HepG2 (cell line): ENCODE results near the gene DTYMK. TPM values are rescaled to one million over a fixed set of nuclear protein-coding genes. Genes with fewer than 3 reads are reported as not detected.

Experiments
- DNMT1 ChIP-seq: sonication (generic); formaldehyde crosslinking; IDR thresholded peaks from 2 replicates; pipeline ENCODE4 v1.5.1; 2020; ENCODE audit warnings: mild to moderate bottlenecking, missing genetic modification reagents
- ELF3 ChIP-seq: IDR thresholded peaks from 2 replicates; pipeline ENCODE4 v1.6.1; 2016; ENCODE audit warnings: missing genetic modification reagents, missing compliant biosample characterization
- KLF12 ChIP-seq: sonication (generic); formaldehyde crosslinking; IDR thresholded peaks from 2 replicates; pipeline ENCODE4 v1.4.0; 2020; ENCODE audit warnings: missing genetic modification reagents, borderline replicate concordance
- KLF6 ChIP-seq: IDR thresholded peaks from 2 replicates; pipeline ENCODE4 v1.8.0; 2016; ENCODE audit warnings: missing biosample characterization, missing genetic modification reagents
- MATR3 ChIP-seq: sonication (generic); formaldehyde crosslinking; IDR thresholded peaks from 2 replicates; pipeline ENCODE4 v1.4.0; 2020; ENCODE audit warnings: missing genetic modification reagents
- MYNN ChIP-seq: sonication (generic); formaldehyde crosslinking; IDR thresholded peaks from 2 replicates; pipeline ENCODE4 v1.4.0; 2020; ENCODE audit warnings: mild to moderate bottlenecking, low read depth, missing genetic modification reagents
- NR2F2 ChIP-seq: IDR thresholded peaks from 2 replicates; pipeline ENCODE4 v1.6.1; 2012; ENCODE audit warnings: low read depth, inconsistent platforms, borderline replicate concordance
- PRMT3 ChIP-seq: sonication (generic); formaldehyde crosslinking; IDR thresholded peaks from 2 replicates; pipeline ENCODE4 v1.8.1; 2022; ENCODE audit warnings: low read depth, mild to moderate bottlenecking, moderate library complexity, missing genetic modification reagents, borderline replicate concordance
- RAD21 ChIP-seq: fragments of 450-650 bp; formaldehyde crosslinking; IDR thresholded peaks from 2 replicates; pipeline ENCODE4 v1.5.0; 2020; ENCODE audit warnings: mild to moderate bottlenecking
- SOX6 ChIP-seq, 2 experiments: fragments of 450-650 bp in 1 of 2; sonication (generic) in 1 of 2; formaldehyde crosslinking in 1 of 2; IDR thresholded peaks; 2 replicates each; pipeline versions ENCODE4 v1.4.0 to v1.6.1; 2017 to 2020; ENCODE audit warnings: antibody characterized with exemption in 1 of 2, mild to moderate bottlenecking in 1 of 2, missing genetic modification reagents in 1 of 2
- SRF ChIP-seq: IDR thresholded peaks from 2 replicates; pipeline ENCODE4 v1.6.1; 2011; ENCODE audit warnings: mild to moderate bottlenecking, low read depth, low read length, moderate library complexity
- TCF12 ChIP-seq, 2 experiments: fragments of 450-650 bp in 1 of 2; sonication (generic) in 1 of 2; formaldehyde crosslinking in 1 of 2; IDR thresholded peaks; 2 replicates each; pipeline versions ENCODE4 v1.6.1 to v1.8.0; 2017 to 2022; ENCODE audit warnings: antibody characterized with exemption in 1 of 2, mild to moderate bottlenecking in 1 of 2, missing genetic modification reagents in 1 of 2, moderate library complexity in 1 of 2
- YEATS4 ChIP-seq: sonication (generic); formaldehyde crosslinking; IDR thresholded peaks from 2 replicates; pipeline ENCODE4 v1.4.0; 2020; ENCODE audit warnings: missing genetic modification reagents, borderline replicate concordance
- ZBTB1 ChIP-seq: sonication (generic); formaldehyde crosslinking; IDR thresholded peaks from 2 replicates; pipeline ENCODE4 v1.4.0; 2020; ENCODE audit warnings: missing genetic modification reagents, borderline replicate concordance
- ZNF343 ChIP-seq: sonication (generic); formaldehyde crosslinking; IDR thresholded peaks from 2 replicates; pipeline ENCODE4 v1.4.0; 2020; ENCODE audit warnings: mild to moderate bottlenecking, missing genetic modification reagents
- ZNF878 ChIP-seq: sonication (generic); formaldehyde crosslinking; IDR thresholded peaks from 2 replicates; pipeline ENCODE4 v1.8.1; 2023; ENCODE audit warnings: mild to moderate bottlenecking, missing genetic modification reagents, moderate library complexity
- polyA plus RNA-seq, 8 experiments: library from polyadenylated mRNA; depleted of rRNA in 3 of 8; stranded (reverse) in 7 of 8; unstranded in 1 of 8; fragments of >200 nt; fragmentation: Illumina TruSeq in 4 of 8; extraction: Trizol in 4 of 8; gene quantifications; 2 replicates each; pipeline versions ENCODE4 v1.2.1 to v1.2.3, GENCODE V29; 2011 to 2016; ENCODE audit warnings: low read depth in 4 of 8, missing spikeins in 1 of 8, mixed read lengths in 1 of 8; ENCODE audit not compliant: insufficient read depth in 1 of 8
- total RNA-seq, 5 experiments: library from RNA; depleted of rRNA; stranded (reverse); fragments of >200 nt; fragmentation: Illumina TruSeq; extraction: Trizol; gene quantifications; 2 replicates each; pipeline ENCODE4 v1.2.3, GENCODE V29; 2016; ENCODE audit warnings: low read depth in 1 of 5
- TF ChIP-seq, protein P1 (sequence below): sonication (generic); formaldehyde crosslinking; conservative IDR thresholded peaks from 2 replicates; pipeline ENCODE4 v1.4.0; 2020; ENCODE audit warnings: missing genetic modification reagents
- TF ChIP-seq, protein P2 (sequence below): sonication (generic); formaldehyde crosslinking; IDR thresholded peaks from 2 replicates; pipeline ENCODE4 v1.4.0; 2020; ENCODE audit warnings: mild to moderate bottlenecking, missing genetic modification reagents
- TF ChIP-seq, protein P3 (sequence below): sonication (generic); formaldehyde crosslinking; conservative IDR thresholded peaks from 2 replicates; pipeline ENCODE4 v1.8.0; 2022; ENCODE audit warnings: low read depth, missing genetic modification reagents
- TF ChIP-seq, protein P4 (sequence below): sonication (generic); formaldehyde crosslinking; IDR thresholded peaks from 2 replicates; pipeline ENCODE4 v1.4.0; 2020; ENCODE audit warnings: mild to moderate bottlenecking, missing genetic modification reagents
- TF ChIP-seq, protein P5 (sequence below): sonication (generic); formaldehyde crosslinking; IDR thresholded peaks from 2 replicates; pipeline ENCODE4 v1.9.0; 2021; ENCODE audit warnings: missing genetic modification reagents, borderline replicate concordance

Gene DTYMK
- total and polyA plus RNA-seq, 2 of the 13 experiments (the other 11 are each of a cell fraction or from before 2014, with no cell fraction given) = 57.5 to 134 TPM

GRCh38 chr2:241686650-241687425 lies at the start of gene DTYMK (continued):
- TF ChIP-seq, protein P1, sequence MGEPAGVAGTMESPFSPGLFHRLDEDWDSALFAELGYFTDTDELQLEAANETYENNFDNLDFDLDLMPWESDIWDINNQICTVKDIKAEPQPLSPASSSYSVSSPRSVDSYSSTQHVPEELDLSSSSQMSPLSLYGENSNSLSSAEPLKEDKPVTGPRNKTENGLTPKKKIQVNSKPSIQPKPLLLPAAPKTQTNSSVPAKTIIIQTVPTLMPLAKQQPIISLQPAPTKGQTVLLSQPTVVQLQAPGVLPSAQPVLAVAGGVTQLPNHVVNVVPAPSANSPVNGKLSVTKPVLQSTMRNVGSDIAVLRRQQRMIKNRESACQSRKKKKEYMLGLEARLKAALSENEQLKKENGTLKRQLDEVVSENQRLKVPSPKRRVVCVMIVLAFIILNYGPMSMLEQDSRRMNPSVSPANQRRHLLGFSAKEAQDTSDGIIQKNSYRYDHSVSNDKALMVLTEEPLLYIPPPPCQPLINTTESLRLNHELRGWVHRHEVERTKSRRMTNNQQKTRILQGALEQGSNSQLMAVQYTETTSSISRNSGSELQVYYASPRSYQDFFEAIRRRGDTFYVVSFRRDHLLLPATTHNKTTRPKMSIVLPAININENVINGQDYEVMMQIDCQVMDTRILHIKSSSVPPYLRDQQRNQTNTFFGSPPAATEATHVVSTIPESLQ = peak; percentile 49; the same call in 1 of the 2 replicates
- TF ChIP-seq, protein P2, sequence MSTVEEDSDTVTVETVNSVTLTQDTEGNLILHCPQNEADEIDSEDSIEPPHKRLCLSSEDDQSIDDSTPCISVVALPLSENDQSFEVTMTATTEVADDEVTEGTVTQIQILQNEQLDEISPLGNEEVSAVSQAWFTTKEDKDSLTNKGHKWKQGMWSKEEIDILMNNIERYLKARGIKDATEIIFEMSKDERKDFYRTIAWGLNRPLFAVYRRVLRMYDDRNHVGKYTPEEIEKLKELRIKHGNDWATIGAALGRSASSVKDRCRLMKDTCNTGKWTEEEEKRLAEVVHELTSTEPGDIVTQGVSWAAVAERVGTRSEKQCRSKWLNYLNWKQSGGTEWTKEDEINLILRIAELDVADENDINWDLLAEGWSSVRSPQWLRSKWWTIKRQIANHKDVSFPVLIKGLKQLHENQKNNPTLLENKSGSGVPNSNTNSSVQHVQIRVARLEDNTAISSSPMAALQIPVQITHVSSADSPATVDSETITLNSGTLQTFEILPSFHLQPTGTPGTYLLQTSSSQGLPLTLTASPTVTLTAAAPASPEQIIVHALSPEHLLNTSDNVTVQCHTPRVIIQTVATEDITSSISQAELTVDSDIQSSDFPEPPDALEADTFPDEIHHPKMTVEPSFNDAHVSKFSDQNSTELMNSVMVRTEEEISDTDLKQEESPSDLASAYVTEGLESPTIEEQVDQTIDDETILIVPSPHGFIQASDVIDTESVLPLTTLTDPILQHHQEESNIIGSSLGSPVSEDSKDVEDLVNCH = 0 out of 2 replicates have a peak, but pooled peaks have one; percentile 67
- TF ChIP-seq KLF12 (CRISPR knock-in tag) = peak; percentile 51
- TF ChIP-seq YEATS4 (CRISPR knock-in tag) = peak; percentile 100
- TF ChIP-seq SRF = 0 out of 2 replicates have a peak, but pooled peaks have one; percentile 9
- no peak for TF ChIP-seq MYNN
- no peak for TF ChIP-seq TCF12 (IDR thresholded peaks at IDR 0.05)
- TF ChIP-seq TCF12 (CRISPR knock-in tag; IDR thresholded peaks at IDR 0.05) = no peak; the same call in 1 of the 2 replicates
- no peak; the same call in 1 of the 2 replicates for TF ChIP-seq DNMT1 (CRISPR knock-in tag)
- TF ChIP-seq ELF3 = peak; percentile 93
- no peak for TF ChIP-seq MATR3 (CRISPR knock-in tag)
- peak; percentile 95 for TF ChIP-seq KLF6 (CRISPR knock-in tag)
- 0 out of 2 replicates have a peak, but pooled peaks have one; percentile 14 for TF ChIP-seq NR2F2
- peak; percentile 58; the same call in 1 of the 2 replicates for TF ChIP-seq PRMT3 (CRISPR knock-in tag)
- TF ChIP-seq, protein P3, sequence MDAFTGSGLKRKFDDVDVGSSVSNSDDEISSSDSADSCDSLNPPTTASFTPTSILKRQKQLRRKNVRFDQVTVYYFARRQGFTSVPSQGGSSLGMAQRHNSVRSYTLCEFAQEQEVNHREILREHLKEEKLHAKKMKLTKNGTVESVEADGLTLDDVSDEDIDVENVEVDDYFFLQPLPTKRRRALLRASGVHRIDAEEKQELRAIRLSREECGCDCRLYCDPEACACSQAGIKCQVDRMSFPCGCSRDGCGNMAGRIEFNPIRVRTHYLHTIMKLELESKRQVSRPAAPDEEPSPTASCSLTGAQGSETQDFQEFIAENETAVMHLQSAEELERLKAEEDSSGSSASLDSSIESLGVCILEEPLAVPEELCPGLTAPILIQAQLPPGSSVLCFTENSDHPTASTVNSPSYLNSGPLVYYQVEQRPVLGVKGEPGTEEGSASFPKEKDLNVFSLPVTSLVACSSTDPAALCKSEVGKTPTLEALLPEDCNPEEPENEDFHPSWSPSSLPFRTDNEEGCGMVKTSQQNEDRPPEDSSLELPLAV = peak; percentile 39; the same call in 1 of the 2 replicates
- TF ChIP-seq, protein P4, sequence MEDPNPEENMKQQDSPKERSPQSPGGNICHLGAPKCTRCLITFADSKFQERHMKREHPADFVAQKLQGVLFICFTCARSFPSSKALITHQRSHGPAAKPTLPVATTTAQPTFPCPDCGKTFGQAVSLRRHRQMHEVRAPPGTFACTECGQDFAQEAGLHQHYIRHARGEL (CRISPR knock-in tag) = no peak
- TF ChIP-seq ZNF878 (CRISPR knock-in tag) = peak; percentile 97
- no peak for TF ChIP-seq SOX6 (IDR thresholded peaks at IDR 0.05)
- TF ChIP-seq SOX6 (CRISPR knock-in tag; IDR thresholded peaks at IDR 0.05) = peak; percentile 16; the same call in 1 of the 2 replicates
- peak; percentile 81 for TF ChIP-seq RAD21 (CRISPR knock-in tag)
- TF ChIP-seq ZNF343 = peak; percentile 79
- TF ChIP-seq, protein P5, sequence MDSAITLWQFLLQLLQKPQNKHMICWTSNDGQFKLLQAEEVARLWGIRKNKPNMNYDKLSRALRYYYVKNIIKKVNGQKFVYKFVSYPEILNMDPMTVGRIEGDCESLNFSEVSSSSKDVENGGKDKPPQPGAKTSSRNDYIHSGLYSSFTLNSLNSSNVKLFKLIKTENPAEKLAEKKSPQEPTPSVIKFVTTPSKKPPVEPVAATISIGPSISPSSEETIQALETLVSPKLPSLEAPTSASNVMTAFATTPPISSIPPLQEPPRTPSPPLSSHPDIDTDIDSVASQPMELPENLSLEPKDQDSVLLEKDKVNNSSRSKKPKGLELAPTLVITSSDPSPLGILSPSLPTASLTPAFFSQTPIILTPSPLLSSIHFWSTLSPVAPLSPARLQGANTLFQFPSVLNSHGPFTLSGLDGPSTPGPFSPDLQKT (CRISPR knock-in tag) = peak; percentile 75; the same call in 1 of the 2 replicates
- 0 out of 2 replicates have a peak, but pooled peaks have one; percentile 24 for TF ChIP-seq ZBTB1 (CRISPR knock-in tag)
